ENCODE measurements around the gene ARHGAP30.
"Not testable (repeated sequence)": the region's sequence is repeated elsewhere in the genome, so short reads cannot be mapped to it uniquely, and the experiment has no call there.

DNA sequence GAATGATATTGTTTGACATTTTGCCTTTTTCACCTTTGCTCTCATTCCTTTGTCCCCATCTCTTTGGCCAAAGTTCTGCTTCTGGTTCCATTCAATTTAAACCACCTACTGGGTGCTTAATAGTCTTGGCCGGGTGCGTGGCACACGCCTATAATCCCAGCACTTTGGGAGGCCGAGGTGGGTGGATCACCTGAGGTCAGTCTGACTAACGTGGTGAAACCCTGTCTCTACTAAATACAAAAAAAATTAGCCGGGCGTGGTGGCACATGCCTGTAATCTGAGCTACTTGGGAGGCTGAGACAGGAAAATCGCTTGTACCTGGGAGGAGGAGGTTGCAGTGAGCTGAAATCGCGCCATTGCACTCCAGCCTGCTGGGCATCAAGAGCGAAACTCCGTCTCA is 47.3 kb downstream of the ARHGAP30 start:
- not testable (repeated sequence) for TF ChIP-seq SIN3A (IDR thresholded peaks at IDR 0.05; ENCODE audit: low read depth); YY1 (IDR thresholded peaks at IDR 0.05; ENCODE audit: extremely low read depth, insufficient replicate concordance, low read depth, low read length); POLR2A (IDR thresholded peaks at IDR 0.05; ENCODE audit: borderline replicate concordance, extremely low read depth, insufficient read depth, insufficient read length); POLR2AphosphoS5 (IDR thresholded peaks at IDR 0.05; ENCODE audit: low read depth, low read length); CEBPB (IDR thresholded peaks at IDR 0.05; ENCODE audit: low read depth)
- TF ChIP-seq, protein P1, sequence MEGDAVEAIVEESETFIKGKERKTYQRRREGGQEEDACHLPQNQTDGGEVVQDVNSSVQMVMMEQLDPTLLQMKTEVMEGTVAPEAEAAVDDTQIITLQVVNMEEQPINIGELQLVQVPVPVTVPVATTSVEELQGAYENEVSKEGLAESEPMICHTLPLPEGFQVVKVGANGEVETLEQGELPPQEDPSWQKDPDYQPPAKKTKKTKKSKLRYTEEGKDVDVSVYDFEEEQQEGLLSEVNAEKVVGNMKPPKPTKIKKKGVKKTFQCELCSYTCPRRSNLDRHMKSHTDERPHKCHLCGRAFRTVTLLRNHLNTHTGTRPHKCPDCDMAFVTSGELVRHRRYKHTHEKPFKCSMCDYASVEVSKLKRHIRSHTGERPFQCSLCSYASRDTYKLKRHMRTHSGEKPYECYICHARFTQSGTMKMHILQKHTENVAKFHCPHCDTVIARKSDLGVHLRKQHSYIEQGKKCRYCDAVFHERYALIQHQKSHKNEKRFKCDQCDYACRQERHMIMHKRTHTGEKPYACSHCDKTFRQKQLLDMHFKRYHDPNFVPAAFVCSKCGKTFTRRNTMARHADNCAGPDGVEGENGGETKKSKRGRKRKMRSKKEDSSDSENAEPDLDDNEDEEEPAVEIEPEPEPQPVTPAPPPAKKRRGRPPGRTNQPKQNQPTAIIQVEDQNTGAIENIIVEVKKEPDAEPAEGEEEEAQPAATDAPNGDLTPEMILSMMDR (IDR thresholded peaks at IDR 0.05 in 2 of 3, conservative IDR thresholded peaks at IDR 0.05 in 1 of 3; ENCODE audit: borderline replicate concordance in 1 of 3, insufficient read depth in 1 of 3, low read depth in 2 of 3, low read length in 2 of 3), result not testable (repeated sequence)
- TF ChIP-seq, protein P2, sequence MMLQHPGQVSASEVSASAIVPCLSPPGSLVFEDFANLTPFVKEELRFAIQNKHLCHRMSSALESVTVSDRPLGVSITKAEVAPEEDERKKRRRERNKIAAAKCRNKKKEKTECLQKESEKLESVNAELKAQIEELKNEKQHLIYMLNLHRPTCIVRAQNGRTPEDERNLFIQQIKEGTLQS (IDR thresholded peaks at IDR 0.05), result not testable (repeated sequence)
- peak; percentile 47 for TF ChIP-seq EGR1 (IDR thresholded peaks at IDR 0.05; ENCODE audit: low read depth)
- TF ChIP-seq, protein P3, sequence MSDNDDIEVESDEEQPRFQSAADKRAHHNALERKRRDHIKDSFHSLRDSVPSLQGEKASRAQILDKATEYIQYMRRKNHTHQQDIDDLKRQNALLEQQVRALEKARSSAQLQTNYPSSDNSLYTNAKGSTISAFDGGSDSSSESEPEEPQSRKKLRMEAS (IDR thresholded peaks at IDR 0.05), result peak; percentile 64
- TF ChIP-seq, protein P4, sequence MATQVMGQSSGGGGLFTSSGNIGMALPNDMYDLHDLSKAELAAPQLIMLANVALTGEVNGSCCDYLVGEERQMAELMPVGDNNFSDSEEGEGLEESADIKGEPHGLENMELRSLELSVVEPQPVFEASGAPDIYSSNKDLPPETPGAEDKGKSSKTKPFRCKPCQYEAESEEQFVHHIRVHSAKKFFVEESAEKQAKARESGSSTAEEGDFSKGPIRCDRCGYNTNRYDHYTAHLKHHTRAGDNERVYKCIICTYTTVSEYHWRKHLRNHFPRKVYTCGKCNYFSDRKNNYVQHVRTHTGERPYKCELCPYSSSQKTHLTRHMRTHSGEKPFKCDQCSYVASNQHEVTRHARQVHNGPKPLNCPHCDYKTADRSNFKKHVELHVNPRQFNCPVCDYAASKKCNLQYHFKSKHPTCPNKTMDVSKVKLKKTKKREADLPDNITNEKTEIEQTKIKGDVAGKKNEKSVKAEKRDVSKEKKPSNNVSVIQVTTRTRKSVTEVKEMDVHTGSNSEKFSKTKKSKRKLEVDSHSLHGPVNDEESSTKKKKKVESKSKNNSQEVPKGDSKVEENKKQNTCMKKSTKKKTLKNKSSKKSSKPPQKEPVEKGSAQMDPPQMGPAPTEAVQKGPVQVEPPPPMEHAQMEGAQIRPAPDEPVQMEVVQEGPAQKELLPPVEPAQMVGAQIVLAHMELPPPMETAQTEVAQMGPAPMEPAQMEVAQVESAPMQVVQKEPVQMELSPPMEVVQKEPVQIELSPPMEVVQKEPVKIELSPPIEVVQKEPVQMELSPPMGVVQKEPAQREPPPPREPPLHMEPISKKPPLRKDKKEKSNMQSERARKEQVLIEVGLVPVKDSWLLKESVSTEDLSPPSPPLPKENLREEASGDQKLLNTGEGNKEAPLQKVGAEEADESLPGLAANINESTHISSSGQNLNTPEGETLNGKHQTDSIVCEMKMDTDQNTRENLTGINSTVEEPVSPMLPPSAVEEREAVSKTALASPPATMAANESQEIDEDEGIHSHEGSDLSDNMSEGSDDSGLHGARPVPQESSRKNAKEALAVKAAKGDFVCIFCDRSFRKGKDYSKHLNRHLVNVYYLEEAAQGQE (IDR thresholded peaks at IDR 0.05; ENCODE audit: low read depth), result not testable (repeated sequence)
